Epidermal melanocyte (primary cell): ENCODE results near the gene LRRC61.
A peak's percentile ranks its signal among the peaks of the same experiment; 100 is the strongest.
"Not testable (repeated sequence)": the region's sequence is repeated elsewhere in the genome, so short reads cannot be mapped to it uniquely, and the experiment has no call there.

Experiments
- DNase-seq: peaks from one replicate; pipeline ENCODE4 v3.0.0; 2011; ENCODE audit warnings: low spot score; ENCODE audit not compliant: insufficient read length

The LRRC61 gene

GRCh38 chr7:150322833-150323681 lies at the start of gene LRRC61, which contains the start of gene ACTR3C:
Gene LRRC61 (plus strand): TSS chr7:150323355. CDS start chr7:150336862, 13,507 bp downstream.
Gene ACTR3C (minus strand): TSS chr7:150323545. CDS start chr7:150295296, 28,249 bp downstream.
- no peak for DNase-seq

GRCh38 chr7:150276132-150276695 lies 46.9 kb upstream of the LRRC61 start:
- peak; percentile 21 for DNase-seq

- not testable (repeated sequence) for DNase-seq
Measured at GRCh38 chr7:150278383-150278782, 44.8 kb upstream of the LRRC61 start.

GRCh38 chr7:150281681-150282403 lies 41.3 kb upstream of the LRRC61 start:
- not testable (repeated sequence) for DNase-seq

- DNase-seq = not testable (repeated sequence)
Measured at GRCh38 chr7:150283111-150283510, 40.0 kb upstream of the LRRC61 start.

- not testable (repeated sequence) for DNase-seq
Measured at GRCh38 chr7:150283608-150284007, 39.5 kb upstream of the LRRC61 start.

- not testable (repeated sequence) for DNase-seq
Measured at GRCh38 chr7:150285849-150286754, 37.1 kb upstream of the LRRC61 start.

GRCh38 chr7:150287815-150288214 lies 35.3 kb upstream of the LRRC61 start:
- DNase-seq = not testable (repeated sequence)

GRCh38 chr7:150288816-150289215 lies 34.3 kb upstream of the LRRC61 start:
- DNase-seq = not testable (repeated sequence)

GRCh38 chr7:150290317-150290716 lies 32.8 kb upstream of the LRRC61 start:
- DNase-seq = not testable (repeated sequence)

- not testable (repeated sequence) for DNase-seq
Measured at GRCh38 chr7:150295027-150295426, 28.1 kb upstream of the LRRC61 start.

- not testable (repeated sequence) for DNase-seq
Measured at GRCh38 chr7:150295614-150296013, 27.5 kb upstream of the LRRC61 start.

GRCh38 chr7:150296802-150297201 lies 26.4 kb upstream of the LRRC61 start:
- not testable (repeated sequence) for DNase-seq

GRCh38 chr7:150297978-150298377 lies 25.2 kb upstream of the LRRC61 start:
- DNase-seq = not testable (repeated sequence)

GRCh38 chr7:150302908-150303310 lies 20.2 kb upstream of the LRRC61 start:
- DNase-seq = not testable (repeated sequence)

GRCh38 chr7:150304499-150305258 lies 18.5 kb upstream of the LRRC61 start:
- not testable (repeated sequence) for DNase-seq

- DNase-seq = not testable (repeated sequence)
Measured at GRCh38 chr7:150305259-150305902, 17.8 kb upstream of the LRRC61 start.

- not testable (repeated sequence) for DNase-seq
Measured at GRCh38 chr7:150305903-150306284, 17.3 kb upstream of the LRRC61 start.

GRCh38 chr7:150306377-150306776 lies 16.8 kb upstream of the LRRC61 start:
- not testable (repeated sequence) for DNase-seq
